Fibroblast of villous mesenchyme (primary cell): ENCODE data around the gene PAX3. TPM values are rescaled to one million over a fixed set of nuclear protein-coding genes. Genes with fewer than 3 reads are reported as not detected.

Source experiments
- DNase-seq: peaks from one replicate; pipeline ENCODE4 v3.0.0-alpha.2; 2010; ENCODE audit warnings: low read depth
- H3K4me3 ChIP-seq: 2 replicates; pipeline ENCODE4 v1.5.1; 2011; ENCODE audit warnings: low read depth, mild to moderate bottlenecking, low read length
- CTCF ChIP-seq: IDR thresholded peaks from 2 replicates; pipeline ENCODE4 v1.5.1; 2012; ENCODE audit warnings: low read depth, mild to moderate bottlenecking, low read length; ENCODE audit not compliant: insufficient read depth
- total RNA-seq: library from RNA; depleted of rRNA; stranded (reverse); fragments of >200 nt; gene quantifications from 2 replicates; pipeline ENCODE4 v1.2.3, GENCODE V29; 2012

Gene PAX3
- total RNA-seq, 1 donor = not detected

- DNase-seq = peak; percentile 13
- peak; percentile 20 for TF ChIP-seq CTCF
- peak overlapping the region; percentile 53 for H3K4me3 ChIP-seq
Measured at GRCh38 chr2:222318712-222319585, 20.2 kb upstream of the PAX3 start.

- H3K4me3 ChIP-seq = peak overlapping the region; percentile 53
- TF ChIP-seq CTCF = peak; percentile 46
- DNase-seq = peak; percentile 68
Measured at GRCh38 chr2:222318026-222318711, 19.4 kb upstream of the PAX3 start.

DNA sequence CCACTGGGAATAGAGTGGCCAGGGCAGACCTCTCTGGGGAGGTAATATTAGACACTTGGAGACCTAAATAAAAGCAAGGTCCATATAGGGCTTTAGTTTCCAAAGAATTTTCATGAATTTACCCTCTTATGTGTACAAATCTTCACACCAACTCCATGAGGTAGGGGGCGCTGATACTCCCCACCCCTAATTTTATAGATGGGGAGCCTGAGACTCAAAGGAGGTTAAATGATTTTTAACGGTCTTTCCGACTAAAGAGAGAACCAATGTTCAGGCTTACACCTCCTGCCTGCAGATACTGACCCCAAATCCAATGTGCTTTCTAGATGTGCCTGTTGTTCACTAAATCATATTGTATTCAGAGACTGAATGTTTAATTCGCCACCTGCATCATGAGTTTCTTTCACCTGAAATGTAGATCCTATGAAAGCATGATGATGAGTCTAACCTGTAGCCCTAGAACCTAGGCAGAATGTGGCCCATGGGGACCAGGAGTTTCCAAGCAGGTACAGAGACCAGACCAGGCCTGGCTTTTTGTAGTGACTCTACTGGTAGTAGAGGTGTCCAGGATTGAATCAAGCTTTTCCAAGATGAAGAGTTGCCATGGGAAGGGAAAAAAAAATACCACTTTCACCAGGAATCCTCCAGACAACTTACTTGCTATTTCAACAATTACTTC, 16.8 kb upstream of the PAX3 start:
- no peak for DNase-seq
- no peak for TF ChIP-seq CTCF
- H3K4me3 ChIP-seq = no peak overlapping the region

DNA sequence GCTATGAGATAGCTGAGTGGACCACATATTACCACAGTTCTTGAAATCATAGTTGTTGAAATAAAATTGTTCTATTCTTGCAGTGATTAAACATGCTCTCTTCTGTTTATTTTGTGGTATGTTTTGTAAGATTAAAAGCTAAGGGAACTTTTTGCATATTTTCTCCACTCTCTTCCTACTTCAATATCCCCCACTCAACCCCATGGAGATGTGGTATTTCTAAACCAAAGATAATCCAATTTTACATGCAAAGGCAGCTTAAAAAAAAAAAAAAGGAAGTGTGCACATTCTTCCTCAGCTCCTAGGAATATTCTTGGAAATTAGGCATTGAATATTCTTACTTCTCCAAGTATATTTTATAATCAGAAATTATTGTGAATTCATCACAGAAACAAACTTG, 15.0 kb upstream of the PAX3 start:
- no peak for TF ChIP-seq CTCF
- no peak overlapping the region for H3K4me3 ChIP-seq
- DNase-seq = no peak

DNA sequence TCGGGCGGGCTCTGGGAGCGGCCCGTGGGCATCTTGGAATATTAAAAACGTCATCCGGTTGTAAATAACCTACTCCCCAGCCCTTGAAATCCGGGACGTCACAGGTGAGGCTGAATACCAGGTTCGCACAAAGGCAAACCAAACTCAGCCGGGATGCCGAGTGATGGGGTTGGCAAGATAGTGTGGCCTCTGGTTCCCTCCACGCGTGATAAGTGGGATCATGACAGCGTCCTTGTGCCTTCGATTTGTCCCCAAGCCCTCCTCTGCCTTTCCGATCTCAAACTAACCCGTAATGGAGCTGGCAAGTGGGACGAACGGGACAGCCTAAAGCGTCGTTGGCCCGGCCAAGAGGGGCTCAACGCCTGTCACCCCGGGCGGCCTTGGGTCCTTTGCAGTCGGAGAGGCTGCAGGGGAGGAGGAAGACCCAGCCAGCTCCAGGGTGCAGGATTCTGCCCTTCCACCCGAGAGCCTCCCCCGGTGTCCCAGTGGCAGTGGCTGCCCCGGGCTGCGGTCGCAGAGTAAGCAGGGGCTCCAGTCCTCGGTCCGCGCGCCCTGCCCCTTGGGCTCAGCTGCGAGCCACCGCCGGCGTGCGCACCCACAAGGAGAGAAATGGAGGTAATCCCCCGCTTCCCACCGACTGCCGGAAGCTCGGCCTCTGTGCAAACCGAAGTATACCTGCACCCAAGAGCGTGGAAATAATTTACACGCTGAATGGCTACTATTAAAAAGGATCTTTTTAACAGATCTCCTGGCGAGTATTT, 13.4 kb upstream of the PAX3 start:
- no peak overlapping the region for H3K4me3 ChIP-seq
- TF ChIP-seq CTCF = no peak
- DNase-seq = no peak

GRCh38 chr2:222311319-222311977, 12.7 kb upstream of the PAX3 start:
- TF ChIP-seq CTCF = no peak
- H3K4me3 ChIP-seq = no peak overlapping the region
- DNase-seq = no peak
